Muscle layer of duodenum (tissue), 2 donors: ENCODE measurements around the gene NXN.

Source experiments
- H3K27ac ChIP-seq: one replicate; pipeline ENCODE4 v1.7.0; 2013; ENCODE audit warnings: mild to moderate bottlenecking, low read length
- H3K27me3 ChIP-seq: one replicate; pipeline ENCODE4 v1.7.0; 2013; ENCODE audit warnings: low read depth, mild to moderate bottlenecking, control low read depth, low read length
- H3K36me3 ChIP-seq, 2 donors: one replicate each; pipeline ENCODE4 v1.7.0; 2013; ENCODE audit warnings: low read length in 2 of 2, control low read depth in 1 of 2, mild to moderate bottlenecking in 1 of 2; ENCODE audit not compliant: insufficient read depth in 2 of 2, control insufficient read depth in 1 of 2
- H3K4me1 ChIP-seq, 2 donors: one replicate each; pipeline ENCODE4 v1.7.0; 2013; ENCODE audit warnings: low read length in 2 of 2, mild to moderate bottlenecking in 2 of 2, control low read depth in 1 of 2, moderate library complexity in 1 of 2; ENCODE audit not compliant: insufficient read depth in 2 of 2, control insufficient read depth in 1 of 2
- H3K4me3 ChIP-seq, 2 donors: one replicate each; pipeline ENCODE4 v1.7.0; 2013; ENCODE audit warnings: low read length in 2 of 2, low read depth in 1 of 2, mild to moderate bottlenecking in 1 of 2
- H3K9me3 ChIP-seq, 2 donors: one replicate each; pipeline ENCODE4 v1.7.0; 2013; ENCODE audit warnings: low read length in 2 of 2, control low read depth in 1 of 2, mild to moderate bottlenecking in 1 of 2; ENCODE audit not compliant: control insufficient read depth in 1 of 2
- donor health status: healthy.

Gene NXN

GRCh38 chr17:1012823-1013728 lies 33.5 kb upstream of the NXN start:
- H3K36me3 ChIP-seq = peaks cover 27 to 45% of the 10 kb centered on the region in 2 donors
- H3K9me3 ChIP-seq = no peaks in the 10 kb centered on the region
- no peaks in the 10 kb centered on the region for H3K27me3 ChIP-seq
- no peak overlapping the region for H3K27ac ChIP-seq
- no peak overlapping the region for H3K4me3 ChIP-seq
- peaks cover 0 to 3% of the 10 kb centered on the region in 2 donors for H3K4me1 ChIP-seq

GRCh38 chr17:1011760-1012735 lies 32.5 kb upstream of the NXN start:
- H3K27ac ChIP-seq = no peak overlapping the region
- peaks cover 36 to 54% of the 10 kb centered on the region in 2 donors for H3K36me3 ChIP-seq
- H3K4me1 ChIP-seq = peaks cover 0 to 9% of the 10 kb centered on the region in 2 donors
- H3K27me3 ChIP-seq = no peaks in the 10 kb centered on the region
- no peaks in the 10 kb centered on the region for H3K9me3 ChIP-seq
- no peak overlapping the region for H3K4me3 ChIP-seq

GRCh38 chr17:1011138-1011537 lies 31.6 kb upstream of the NXN start:
- Histone ChIP-seq H3K4me3 (no peak overlapping the region), H3K27me3 (no peaks in the 10 kb centered on the region), H3K9me3 (no peaks in the 10 kb centered on the region), H3K4me1 (peaks cover 3 to 16% of the 10 kb centered on the region in 2 donors), H3K36me3 (peaks cover 37 to 56% of the 10 kb centered on the region in 2 donors), H3K27ac (no peak overlapping the region)

GRCh38 chr17:1010586-1010985 lies 31.0 kb upstream of the NXN start:
- no peak overlapping the region for H3K27ac ChIP-seq
- no peaks in the 10 kb centered on the region for H3K9me3 ChIP-seq
- H3K4me1 ChIP-seq = peaks cover 4 to 21% of the 10 kb centered on the region in 2 donors
- no peak overlapping the region for H3K4me3 ChIP-seq
- peaks cover 37 to 56% of the 10 kb centered on the region in 2 donors for H3K36me3 ChIP-seq
- H3K27me3 ChIP-seq = no peaks in the 10 kb centered on the region

- Histone ChIP-seq H3K9me3 (no peaks in the 10 kb centered on the region), H3K27ac (no peak overlapping the region), H3K36me3 (peaks cover 37 to 56% of the 10 kb centered on the region in 2 donors), H3K4me1 (peaks cover 4 to 27% of the 10 kb centered on the region in 2 donors), H3K4me3 (no peak overlapping the region), H3K27me3 (no peaks in the 10 kb centered on the region)
Observed at GRCh38 chr17:1010086-1010450, 30.5 kb upstream of the NXN start.

- H3K9me3 ChIP-seq = no peaks in the 10 kb centered on the region
- H3K27ac ChIP-seq = no peak overlapping the region
- peaks cover 37 to 58% of the 10 kb centered on the region in 2 donors for H3K36me3 ChIP-seq
- H3K4me3 ChIP-seq = no peak overlapping the region
- H3K4me1 ChIP-seq = peaks cover 4 to 33% of the 10 kb centered on the region in 2 donors
- no peaks in the 10 kb centered on the region for H3K27me3 ChIP-seq
Observed at GRCh38 chr17:1009229-1010085, 29.9 kb upstream of the NXN start.

GRCh38 chr17:1008008-1008761 lies 28.6 kb upstream of the NXN start:
- no peak overlapping the region for H3K27ac ChIP-seq
- peaks cover 4 to 45% of the 10 kb centered on the region in 2 donors for H3K4me1 ChIP-seq
- no peaks in the 10 kb centered on the region for H3K9me3 ChIP-seq
- H3K4me3 ChIP-seq = no peak overlapping the region
- H3K27me3 ChIP-seq = no peaks in the 10 kb centered on the region
- peaks cover 37 to 59% of the 10 kb centered on the region in 2 donors for H3K36me3 ChIP-seq

- H3K9me3 ChIP-seq = no peaks in the 10 kb centered on the region
- no peak overlapping the region for H3K27ac ChIP-seq
- H3K27me3 ChIP-seq = no peaks in the 10 kb centered on the region
- no peak overlapping the region for H3K4me3 ChIP-seq
- peaks cover 10 to 53% of the 10 kb centered on the region in 2 donors for H3K4me1 ChIP-seq
- H3K36me3 ChIP-seq = peaks cover 37 to 53% of the 10 kb centered on the region in 2 donors
Observed at GRCh38 chr17:1007310-1008007, 27.9 kb upstream of the NXN start.

GRCh38 chr17:1006054-1006453 lies 26.5 kb upstream of the NXN start:
- no peak overlapping the region for H3K4me3 ChIP-seq
- H3K27ac ChIP-seq = peak overlapping the region; percentile 16
- H3K36me3 ChIP-seq = peaks cover 33 to 49% of the 10 kb centered on the region in 2 donors
- no peaks in the 10 kb centered on the region for H3K9me3 ChIP-seq
- H3K27me3 ChIP-seq = no peaks in the 10 kb centered on the region
- H3K4me1 ChIP-seq = peaks cover 18 to 67% of the 10 kb centered on the region in 2 donors
